ENCODE data around the gene ZNF827.

- TF ChIP-seq CTCF (conservative IDR thresholded peaks at IDR 0.05; ENCODE audit: low read depth in 2 of 2) (no peak), JUNB (IDR thresholded peaks at IDR 0.05; ENCODE audit: unreplicated experiment) (no peak), EZH2phosphoT487 (IDR thresholded peaks at IDR 0.05; ENCODE audit: unreplicated experiment) (no peak), POLR2AphosphoS5 (IDR thresholded peaks at IDR 0.05; ENCODE audit: low read depth) (no peak), ZNF331 (CRISPR knock-in tag; IDR thresholded peaks at IDR 0.05; ENCODE audit: low read depth) (no peak), CREB1 (CRISPR knock-in tag; IDR thresholded peaks at IDR 0.05; ENCODE audit: low read depth) (no peak), EZH2 (IDR thresholded peaks at IDR 0.05; ENCODE audit: low read depth, unreplicated experiment) (no peak), REST (IDR thresholded peaks at IDR 0.05; ENCODE audit: unreplicated experiment) (no peak), ETS1 (IDR thresholded peaks at IDR 0.05) (no peak), ZNF114 (CRISPR knock-in tag; IDR thresholded peaks at IDR 0.05) (no peak), NANOG (IDR thresholded peaks at IDR 0.05; ENCODE audit: borderline replicate concordance) (no peak)
Measured at GRCh38 chr4:145886871-145887240, 51.8 kb downstream of the ZNF827 start.

Data from GM23338 (cell line).